22Rv1 (cell line): Measurements from ENCODE around the gene EPHA3.

Experiments
- CTCF ChIP-seq: fragments of 450-650 bp; IDR thresholded peaks from 2 replicates; pipeline ENCODE4 v1.5.1; 2017; ENCODE audit warnings: mild to moderate bottlenecking
- ZFX ChIP-seq: fragments of 450-650 bp; IDR thresholded peaks from 2 replicates; pipeline ENCODE4 v1.6.1; 2017; ENCODE audit warnings: antibody characterized with exemption, borderline replicate concordance

- TF ChIP-seq CTCF (no peak), ZFX (no peak)
These were observed 265.0 kb downstream of the EPHA3 start for GRCh38 chr3:89372456-89372855.
